GM21381 (cell line): ENCODE data around the gene ISOC2.

ENCODE experiments used
- ATAC-seq: cut with Tn5 transposase; IDR thresholded peaks from one replicate; pipeline ENCODE4 v1.9.1; 2021; ENCODE audit warnings: mild to moderate bottlenecking, moderate library complexity; ENCODE audit not compliant: unreplicated experiment

The ISOC2 gene

GRCh38 chr19:55490478-55491432, 29.3 kb upstream of the ISOC2 start:
- no peak for ATAC-seq

DNA sequence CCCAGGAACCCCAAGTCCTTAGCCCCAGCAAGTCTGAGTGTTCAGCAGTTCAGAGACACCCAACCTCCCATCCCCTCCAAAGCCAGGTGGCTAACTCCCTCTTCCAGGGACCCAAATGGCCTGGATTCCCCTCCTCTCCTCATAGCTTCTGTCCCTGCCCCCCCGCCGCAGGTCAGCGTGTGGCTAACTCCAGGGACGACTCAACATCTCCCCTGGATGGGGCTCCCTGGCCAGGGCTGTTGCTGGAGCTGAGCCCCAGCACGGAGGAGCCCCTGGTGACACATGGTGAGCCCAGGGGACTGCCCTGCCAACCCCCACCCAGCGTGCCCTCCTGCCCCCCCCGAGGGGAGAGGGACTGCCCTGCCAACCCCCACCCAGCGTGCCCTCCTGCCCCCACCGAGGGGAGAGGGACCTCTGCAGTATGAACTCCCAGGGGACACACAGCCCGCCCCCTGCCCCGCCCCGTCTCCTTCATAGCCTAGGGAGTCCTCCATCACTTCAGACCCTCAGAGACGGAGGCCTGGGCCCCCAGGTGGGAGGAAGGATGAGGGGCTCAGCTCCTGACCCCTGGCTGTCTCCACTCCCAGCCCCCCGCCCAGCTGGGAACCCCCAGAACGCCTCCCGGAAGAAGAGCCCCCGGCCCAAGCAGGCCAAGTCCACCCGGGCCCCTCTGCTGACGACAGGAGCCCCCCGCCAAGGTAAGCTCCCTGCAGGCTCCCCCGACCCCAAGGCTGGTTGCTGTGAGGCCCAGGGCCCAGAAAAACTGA, 28.5 kb upstream of the ISOC2 start:
- no peak for ATAC-seq

DNA sequence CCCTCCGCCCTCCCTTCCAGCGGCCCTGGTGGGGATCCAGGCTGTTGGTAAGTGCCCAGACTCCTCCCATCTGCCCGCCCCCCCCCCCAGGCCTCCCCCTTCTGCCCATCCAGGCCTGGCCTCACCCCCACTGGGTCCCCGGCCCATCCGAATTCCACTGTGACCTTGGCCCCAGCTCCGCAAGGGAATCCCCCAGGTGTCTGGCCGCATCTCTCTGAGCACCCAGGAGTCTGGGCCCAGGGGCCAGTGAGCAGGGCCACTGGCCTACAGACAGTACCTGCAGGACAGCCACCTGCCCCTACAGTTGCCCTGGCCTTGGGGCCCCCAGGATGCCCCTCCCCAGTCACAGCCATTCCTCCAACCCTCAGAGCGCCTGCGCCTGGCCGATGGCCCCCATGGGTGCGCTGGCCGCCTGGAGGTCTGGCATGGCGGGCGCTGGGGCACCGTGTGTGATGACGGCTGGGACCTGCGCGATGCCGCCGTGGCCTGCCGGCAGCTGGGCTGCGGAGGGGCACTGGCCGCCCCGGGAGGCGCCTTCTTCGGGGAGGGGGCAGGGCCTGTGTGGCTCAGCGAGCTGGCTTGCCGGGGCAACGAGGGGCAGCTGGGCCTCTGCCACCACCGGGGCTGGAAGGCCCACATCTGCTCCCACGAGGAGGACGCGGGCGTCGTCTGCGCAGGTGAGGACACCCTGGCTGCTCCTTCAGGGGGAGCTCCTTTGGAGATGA, 27.7 kb upstream of the ISOC2 start:
- no peak for ATAC-seq

GRCh38 chr19:55487924-55488687, 26.7 kb upstream of the ISOC2 start, which contains the start of gene SSC5D:
TSS of gene SSC5D (plus strand) at chr19:55488436. CDS start at chr19:55488590, 154 bp downstream.
- ATAC-seq = no peak

DNA sequence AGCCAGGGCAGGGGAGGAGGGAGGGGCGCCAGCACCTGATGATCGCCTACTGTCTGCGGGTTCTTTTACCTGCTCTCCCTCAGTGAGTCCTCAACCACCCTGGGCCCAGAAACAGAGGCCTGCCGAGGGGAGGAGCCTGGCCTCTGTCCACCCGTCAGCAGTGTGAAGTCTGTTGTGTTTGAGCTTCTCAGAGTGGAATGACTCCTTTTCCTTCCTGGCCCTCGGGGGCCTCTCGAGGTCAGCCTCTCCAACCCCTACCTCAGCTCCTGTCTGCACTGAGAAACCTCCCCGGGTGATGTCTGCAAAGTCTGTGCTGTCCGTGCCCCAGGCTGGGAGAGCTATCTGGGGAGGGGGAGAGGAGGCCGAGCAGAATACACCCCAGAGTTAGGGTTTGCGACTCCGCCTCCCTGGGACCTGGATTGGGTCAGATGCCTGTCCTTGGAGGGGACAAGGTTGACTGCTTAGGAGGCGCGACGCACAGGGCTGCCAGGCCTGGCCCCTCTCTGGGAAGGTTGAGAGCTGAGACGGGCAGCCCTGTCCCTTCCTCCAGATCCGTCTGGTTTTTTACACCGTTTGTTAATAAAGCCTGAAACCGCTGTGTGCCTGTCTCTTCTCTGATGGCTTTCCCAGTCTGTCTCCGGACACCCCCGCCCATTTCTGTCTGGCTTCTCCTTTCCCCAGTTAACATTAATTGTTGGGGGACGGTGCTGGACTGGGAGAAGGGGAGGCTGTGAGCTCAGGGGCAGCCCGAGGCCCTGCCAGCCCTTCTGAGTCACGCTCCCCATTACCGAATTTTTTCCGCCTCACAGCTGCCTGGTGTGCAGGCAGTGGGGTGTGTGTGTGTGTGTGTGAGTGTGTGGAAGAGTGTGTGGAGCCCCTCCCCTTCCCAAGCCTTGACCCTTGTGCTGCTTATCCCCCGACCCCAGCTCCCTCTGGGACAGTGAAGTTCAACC, 25.8 kb upstream of the ISOC2 start:
- no peak for ATAC-seq

DNA sequence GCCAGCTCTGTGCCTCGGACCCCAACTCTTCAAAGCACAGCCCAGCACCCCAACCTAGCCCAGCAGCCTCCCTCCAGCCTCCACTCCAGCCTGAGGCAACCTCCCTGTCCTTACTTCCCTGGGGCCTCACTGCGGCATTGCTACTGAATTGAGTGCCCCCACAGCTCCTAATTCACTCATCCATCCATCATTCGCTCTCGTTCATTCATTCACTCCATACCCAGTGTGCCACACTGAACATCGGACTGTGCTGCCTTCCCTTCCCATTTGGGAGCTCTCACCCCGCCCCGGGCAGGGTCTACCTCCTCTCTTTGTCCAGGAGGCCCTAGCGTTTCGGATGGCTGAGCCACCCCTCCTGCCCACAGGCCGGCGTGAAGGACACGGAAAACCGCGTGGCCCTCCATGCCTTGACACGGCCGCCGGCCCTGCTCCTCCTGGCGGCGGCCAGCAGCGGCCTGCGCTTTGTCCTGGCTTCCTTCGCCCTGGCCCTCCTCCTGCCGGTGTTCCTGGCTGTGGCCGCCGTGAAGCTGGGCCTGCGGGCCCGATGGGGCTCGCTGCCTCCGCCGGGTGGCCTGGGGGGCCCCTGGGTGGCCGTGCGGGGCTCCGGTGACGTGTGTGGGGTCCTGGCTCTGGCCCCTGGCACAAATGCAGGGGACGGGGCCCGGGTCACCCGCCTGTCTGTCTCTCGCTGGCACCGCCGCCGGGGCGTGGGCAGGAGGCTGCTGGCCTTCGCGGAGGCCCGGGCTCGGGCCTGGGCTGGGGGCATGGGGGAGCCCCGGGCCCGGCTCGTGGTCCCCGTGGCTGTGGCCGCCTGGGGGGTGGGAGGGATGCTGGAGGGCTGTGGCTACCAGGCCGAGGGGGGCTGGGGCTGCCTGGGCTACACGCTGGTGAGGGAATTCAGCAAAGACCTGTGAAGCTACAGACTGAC, 24.9 kb upstream of the ISOC2 start:
- no peak for ATAC-seq

DNA sequence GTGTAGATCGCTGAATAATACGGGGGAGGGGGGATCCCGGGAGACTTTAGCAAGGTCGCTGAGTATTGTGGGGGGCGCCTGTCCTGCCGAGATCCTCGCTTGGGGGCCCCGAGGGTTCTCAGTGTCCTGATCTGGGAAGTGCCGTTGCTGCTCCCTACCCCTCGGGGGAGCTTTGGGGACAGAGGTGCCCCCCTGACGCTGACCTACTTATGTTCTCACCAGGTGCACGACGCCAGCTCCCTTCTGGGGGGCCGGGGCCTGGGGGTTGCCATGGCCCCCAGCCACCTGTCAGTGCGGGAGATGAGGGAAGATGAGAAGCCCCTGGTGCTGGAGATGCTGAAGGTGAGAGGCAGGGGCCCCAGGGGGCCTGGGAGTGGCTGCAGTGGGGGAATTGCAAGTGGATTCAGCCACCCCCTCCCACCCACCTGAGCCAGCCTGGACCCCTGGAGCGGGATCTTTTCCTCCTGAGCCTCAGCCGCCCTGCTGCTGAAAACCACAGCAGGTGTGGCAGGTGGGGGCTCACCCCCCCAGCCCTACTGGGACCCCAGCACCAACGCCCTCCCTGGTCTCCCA, 24.1 kb upstream of the ISOC2 start:
- no peak for ATAC-seq

DNA sequence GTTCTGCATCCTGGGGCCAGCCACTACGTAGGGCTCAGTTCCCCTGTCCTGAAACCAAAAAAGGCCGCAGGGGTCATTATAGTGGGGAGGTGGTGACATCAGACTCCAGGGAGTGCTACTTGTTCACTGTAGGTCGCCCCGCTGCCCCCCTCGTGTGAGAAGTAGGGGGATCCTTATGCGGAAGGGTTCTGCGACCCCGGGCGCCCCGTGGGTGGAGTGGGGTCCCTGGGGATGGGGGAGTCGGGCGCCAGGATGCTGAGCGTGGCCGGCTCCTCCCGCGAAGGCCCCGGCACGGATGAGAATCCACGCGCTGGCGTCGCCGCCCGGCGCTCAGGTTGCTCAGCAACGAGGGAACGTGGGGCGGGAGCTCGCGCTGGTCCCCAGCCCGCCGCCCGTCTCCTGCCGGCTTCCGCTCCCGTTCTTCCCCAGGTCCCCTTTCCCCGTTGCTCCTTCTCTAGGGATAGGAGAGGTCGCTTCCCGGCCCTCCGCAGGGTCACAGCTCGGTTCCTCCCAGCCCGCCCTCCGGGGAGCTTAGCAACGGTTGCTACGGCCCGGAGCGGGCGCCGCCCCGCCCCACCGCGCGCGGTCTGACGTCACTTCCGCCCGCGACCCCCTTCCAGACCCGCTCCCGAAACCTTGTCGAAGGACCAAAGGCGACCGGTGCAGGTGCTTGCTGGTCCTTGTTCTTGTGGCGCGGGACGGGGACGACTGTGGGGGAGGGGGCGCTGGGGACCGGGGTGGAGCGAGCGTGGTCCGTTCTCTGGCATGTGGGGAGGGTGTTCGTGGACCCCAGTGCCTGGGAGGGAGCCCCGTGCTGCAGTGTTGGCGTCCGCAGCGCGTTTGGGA, 23.4 kb upstream of the ISOC2 start, which contains the start of gene NAT14:
Gene NAT14, plus strand, starts transcription at position 596 of the 846 bp plus-strand sequence. CDS start 521 bp downstream, outside the sequence.
- peak; percentile 64 for ATAC-seq

DNA sequence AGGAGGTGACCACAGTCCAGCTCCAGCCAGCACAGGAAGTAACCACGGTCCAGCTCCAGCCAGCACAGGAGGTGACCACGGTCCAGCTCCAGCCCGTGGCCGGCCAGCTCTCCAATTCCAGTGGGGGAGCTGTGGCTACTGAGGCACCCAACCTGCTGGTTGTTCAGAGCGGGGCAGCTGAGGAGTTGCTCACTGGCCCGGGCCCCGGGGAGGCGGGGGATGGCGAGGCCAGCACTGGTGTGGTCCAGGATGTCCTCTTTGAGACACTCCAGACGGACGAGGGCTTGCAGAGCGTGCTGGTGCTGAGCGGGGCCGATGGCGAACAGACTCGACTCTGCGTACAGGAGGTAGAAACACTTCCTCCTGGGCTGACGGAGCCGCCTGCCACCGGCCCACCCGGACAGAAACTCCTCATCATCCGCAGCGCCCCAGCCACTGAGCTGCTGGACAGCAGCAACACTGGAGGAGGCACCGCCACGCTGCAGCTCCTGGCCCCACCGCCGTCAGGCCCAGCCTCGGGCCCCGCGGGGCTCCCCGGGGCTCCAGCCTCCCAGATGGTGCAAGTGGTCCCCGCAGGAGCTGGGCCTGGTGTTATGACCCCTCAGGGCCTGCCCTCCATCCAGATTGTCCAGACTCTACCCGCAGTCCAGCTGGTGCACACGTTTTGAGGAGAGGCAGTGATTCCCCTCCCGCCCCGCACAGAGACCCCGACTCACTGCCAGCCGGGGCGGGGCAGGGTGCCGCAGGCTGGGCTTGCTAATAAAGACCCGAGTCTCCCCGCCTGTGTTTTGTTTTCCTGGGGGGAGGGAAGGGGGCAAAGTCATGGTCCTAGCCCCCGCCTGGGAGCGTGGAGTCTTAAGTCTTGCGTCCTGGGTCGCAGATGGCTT, 22.5 kb upstream of the ISOC2 start:
- ATAC-seq = no peak

DNA sequence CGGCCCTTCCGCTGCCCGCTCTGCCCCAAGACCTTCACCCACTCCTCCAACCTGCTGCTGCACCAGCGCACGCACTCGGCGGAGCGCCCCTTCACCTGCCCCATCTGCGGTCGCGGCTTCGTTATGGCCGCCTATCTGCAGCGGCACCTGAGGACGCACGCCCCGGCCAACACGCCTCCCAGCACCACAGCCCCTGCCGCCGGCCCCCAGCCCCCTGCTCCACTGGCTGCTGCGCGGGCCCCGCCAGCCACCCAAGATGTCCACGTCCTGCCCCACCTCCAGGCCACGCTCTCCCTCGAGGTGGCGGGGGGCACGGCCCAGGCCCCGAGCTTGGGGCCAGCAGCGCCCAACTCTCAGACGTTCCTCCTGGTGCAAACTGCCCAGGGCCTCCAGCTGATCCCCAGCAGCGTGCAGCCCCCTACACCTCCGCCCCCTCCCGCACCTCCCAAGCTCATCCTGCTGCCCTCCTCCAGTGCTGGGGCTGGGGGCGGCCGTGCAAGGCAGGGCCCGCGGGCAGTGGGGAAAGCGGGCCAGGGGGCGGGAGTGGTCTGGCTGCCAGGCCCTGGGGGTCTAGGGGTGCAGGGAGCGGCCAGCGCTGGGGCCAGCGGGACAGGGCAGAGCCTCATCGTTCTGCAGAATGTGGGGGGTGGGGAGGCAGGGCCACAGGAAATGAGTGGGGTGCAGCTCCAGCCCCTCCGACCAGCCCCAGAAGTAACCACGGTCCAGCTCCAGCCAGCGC, 21.7 kb upstream of the ISOC2 start:
- no peak for ATAC-seq

GRCh38 chr19:55482156-55482961, 20.9 kb upstream of the ISOC2 start:
- ATAC-seq = no peak

- ATAC-seq = no peak
Observed at GRCh38 chr19:55481794-55482155, 20.3 kb upstream of the ISOC2 start.

GRCh38 chr19:55481148-55481793, 19.8 kb upstream of the ISOC2 start:
- ATAC-seq = no peak
